ENCODE results near the gene TMEM176B.

The TMEM176B gene

DNA sequence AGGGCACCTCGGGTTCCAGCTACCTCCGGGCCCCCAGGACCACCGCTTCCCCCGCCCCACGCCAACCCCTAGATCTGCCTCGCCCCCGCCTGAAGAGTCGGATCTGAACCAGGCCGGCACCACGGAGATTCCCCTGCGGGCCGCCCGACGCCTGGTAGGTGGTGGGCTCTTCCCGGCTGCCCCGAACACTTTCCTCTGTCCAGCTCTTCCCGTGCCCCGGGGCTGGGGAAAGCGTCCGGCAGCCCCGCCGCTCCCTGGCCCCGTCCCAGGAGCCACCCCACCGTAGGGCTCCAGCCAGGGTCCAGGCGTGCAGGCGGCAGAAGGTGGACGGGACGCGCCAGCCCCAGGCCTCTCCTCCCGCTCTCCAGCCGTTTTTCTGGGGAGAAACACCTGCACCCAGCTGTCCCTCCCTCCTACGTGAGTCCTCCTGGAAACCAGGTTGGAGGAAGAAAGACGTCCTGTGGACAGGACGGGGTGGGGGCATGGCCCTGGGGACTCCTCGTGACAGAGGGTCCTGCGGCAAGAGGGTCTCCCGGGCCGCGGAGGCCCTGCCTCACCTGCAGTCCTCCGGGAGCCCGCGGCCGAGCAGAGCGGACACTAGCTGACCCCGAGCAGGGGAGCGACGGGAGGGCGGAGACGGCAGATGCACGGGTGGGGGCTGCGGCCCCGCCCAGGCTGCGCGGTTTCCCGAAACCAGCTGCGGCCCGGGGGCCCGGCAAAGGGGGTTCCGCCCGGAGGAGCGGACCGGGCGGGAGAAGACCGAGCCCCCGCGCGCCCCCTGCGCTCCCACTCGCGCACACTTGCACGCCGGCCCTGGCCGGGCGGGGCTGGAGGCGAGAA is at the start of gene TMEM176B:
TMEM176B (minus strand) TSS at position 624 of the 840 bp plus-strand sequence. CDS start 3,795 bp downstream, outside the sequence.
- no peak for DNase-seq

DNA sequence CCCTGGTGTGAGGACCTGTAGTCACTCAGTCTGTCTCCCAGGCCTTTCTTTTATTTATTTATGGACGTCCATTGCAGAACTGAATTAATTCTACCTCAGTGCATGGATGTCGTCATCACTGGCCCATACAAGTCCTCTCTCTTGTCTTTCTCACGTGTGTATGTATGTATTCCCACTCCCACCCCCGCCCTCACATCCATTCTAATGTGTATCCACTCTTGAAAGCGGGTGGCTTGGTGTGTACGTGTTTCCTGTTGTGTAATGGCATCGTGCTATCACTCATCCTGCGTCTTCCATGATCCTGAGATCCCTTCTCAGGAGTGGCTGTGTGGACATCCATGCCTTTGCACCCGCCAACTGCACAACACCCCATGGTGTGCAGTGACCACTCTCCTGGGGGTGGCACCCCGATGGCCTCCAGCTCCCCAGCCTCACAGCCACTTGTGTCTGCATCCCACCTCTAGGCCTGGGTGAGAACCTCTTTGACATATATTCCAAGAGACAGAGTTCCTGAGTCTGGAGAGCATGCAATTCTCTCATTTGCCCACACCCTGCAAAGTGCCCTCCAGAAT is 49.1 kb upstream of the TMEM176B start:
- no peak for DNase-seq

DNA sequence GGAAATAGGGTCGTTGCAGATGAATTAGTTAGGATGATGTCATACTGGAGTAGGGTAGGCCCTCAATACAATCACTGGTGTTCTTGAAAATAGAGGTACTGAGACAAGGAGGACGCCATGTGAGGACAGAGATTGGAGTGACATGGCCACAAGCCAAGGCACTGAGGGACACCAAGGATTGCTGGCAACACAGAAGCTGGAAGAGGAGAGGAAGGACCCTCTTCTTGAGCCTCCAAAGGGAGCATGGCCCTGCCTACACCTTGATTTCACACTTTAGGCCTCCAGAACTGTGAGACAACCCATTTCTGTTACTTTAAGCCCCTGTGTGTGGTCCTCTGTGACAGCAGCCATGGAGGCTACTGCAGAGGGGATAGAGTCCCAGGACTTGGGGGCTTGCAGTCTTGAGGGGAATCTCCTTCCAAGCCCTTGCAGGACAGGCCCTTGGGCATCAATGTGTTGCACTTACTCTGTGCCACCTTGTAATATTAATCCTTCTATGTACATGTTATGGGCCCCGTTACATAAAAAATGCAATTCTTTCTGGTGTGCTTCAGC is 48.5 kb upstream of the TMEM176B start:
- no peak for DNase-seq

DNA sequence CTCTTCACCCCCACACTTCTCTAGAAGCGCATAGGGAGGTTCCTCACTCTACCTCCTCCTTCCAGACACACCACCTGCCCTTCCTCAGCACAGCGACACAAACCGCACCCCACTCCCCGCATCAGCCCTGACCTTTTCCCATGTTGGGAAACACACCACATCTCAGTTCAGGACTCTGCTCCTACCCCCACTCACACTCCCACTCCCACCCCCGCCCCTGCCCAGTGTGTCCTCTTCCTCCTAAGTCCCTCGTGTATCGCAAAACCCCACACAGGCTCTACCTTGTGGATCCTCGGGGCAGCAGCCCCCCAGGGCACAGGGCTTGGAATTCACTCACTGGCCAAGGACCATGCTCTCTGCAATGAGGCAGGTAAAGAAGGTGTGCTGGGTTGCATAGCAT is 47.9 kb upstream of the TMEM176B start:
- no peak for DNase-seq

DNA sequence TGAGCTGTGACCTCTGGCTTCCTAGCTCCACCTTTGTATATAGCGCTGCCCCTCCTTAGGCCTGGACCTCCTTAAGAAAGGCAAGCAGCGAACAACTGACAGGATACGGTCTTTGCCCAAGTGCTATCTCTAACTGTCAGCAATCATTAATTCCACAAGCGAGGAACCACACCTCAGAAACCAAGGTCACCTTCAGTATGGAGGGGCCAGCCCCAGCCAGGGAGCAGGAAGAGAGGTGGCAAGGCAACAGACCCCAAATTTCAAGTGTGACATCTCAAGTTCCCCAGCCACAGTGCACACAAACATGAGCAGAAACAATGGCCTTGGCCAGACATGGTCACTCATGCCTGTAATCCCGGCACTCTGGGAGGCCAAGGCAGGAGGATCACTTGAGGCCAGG is 47.4 kb upstream of the TMEM176B start:
- DNase-seq: no peak

DNA sequence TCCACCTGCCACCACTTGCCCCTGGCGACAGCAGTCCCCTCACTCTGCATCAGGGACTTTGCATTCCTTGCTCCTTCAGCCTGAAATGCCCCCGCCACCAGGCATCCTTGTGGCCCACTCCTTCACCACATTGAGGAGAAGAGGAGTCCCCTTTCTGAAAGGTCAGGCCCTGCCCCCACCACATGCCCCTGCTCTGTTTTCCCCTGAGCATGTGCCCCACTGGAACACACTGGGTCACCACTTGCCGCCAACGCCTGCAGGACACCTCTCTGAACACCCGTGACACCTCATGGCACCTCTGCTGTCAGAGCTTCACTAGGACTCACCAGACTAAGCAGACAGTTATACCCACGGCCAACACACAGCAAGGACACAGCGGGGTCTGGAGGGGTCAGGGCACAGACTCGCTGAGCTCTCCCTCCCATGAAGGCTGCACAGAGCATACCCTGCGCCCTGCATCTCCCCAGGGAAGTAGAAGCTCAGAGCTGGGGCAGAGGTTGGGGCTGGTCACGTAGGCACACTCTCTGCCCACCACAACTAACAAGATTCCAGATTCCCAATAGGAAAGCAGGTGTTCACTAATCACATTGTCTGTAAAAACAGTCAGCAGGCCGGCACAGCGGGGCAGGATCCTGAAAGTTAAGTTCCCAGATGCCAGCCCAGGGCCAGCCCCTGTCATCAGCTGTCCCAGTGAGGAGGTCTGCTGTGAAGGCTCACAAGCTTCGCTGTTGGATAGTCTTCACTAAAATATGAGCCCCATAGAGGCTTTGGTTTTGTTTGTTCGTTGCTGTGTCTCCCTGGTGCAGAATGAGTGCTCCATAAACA is 46.3 kb upstream of the TMEM176B start:
- no peak for DNase-seq

DNA sequence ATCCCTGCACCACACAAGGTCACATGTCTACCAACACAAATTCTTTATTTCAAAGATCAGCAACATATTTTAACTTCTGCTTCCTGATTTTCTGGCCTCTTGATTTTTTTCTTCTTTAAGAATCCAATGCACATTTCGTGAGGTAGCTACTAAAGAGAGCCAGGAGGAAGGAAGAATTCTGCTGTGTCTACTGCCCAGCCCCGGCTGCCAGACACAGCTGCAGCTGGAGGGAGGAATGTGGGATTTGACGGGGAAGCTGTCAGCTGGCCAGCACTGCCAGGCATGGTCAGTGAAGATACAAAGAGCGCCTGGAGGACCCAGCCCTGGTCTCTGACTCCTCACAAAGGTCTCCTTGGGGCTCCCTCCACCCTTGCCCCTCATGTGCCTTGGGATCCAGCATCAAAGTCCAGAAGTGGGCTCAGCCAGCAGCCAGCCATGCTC is 45.3 kb upstream of the TMEM176B start:
- no peak for DNase-seq

DNA sequence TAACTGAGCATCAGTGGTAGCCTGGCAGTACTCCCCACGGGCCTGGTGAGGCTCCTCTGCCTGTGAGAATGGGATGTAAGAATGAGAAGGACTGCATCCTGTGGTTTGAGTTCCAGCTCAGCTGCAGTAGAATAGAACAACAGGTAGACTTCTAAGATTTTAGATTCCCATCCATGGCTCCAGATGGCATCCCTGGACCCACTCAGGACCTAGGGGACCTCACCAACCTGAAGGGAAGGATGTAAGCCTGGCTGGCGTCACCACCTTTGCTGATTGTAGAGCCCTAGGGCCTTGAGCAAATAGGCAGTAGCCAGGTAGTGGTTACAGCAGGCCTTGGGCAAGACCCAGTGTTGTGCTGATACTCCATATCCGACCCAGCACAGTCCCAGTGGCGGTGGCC is 42.6 kb upstream of the TMEM176B start:
- no peak for DNase-seq

DNA sequence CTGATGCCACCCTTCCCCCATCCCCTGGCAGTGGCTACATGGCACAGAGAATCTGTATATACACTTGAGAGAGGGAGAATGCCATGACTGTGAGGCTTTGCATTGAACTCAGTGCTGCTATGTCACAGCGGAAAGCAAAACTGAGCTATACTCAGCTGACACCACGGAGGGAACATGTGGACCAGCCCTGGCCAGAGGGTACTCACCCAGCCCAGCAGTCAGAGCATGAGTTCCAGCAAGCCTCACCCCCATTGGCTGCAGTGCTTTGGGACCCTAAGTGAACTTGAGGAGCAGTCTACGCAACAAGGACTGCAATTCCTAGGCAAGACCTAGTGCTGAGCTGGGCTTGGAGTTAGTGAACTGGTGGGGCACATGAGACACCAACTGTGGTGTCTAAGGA is 41.9 kb upstream of the TMEM176B start:
- DNase-seq: no peak

DNA sequence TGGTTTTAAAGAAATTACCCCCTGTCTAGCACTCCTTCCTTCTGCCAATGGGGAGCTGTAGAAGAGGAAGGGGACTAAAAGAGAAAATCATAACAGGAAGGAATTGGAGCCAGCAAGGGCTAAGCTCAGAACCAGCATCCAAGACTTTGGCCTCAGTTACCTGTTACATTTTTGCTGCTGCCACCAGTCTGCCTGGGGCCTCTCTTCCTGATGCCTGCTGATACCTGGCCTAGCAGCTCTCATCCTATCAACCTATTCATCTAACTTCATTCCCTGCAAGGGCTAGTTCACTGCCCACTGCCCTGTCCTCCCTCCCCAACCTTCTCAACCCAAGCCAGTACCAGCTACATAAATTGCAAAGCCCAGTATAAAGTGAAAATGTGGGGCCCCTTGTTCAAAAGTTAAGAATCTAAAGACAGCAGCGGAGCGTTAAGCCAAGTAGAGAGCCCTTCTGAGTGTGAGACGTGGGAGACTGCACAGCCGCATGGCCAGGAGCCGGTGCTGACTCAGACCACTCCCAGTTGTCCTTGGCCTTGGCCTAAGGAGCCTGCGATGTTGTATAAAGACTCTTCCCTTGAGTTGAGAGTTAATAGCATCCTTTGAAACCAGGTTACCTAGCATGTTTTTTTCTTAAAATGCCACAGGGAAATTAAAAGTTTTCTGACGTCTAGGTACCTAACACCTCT is 38.9 kb upstream of the TMEM176B start:
- no peak for DNase-seq

DNA sequence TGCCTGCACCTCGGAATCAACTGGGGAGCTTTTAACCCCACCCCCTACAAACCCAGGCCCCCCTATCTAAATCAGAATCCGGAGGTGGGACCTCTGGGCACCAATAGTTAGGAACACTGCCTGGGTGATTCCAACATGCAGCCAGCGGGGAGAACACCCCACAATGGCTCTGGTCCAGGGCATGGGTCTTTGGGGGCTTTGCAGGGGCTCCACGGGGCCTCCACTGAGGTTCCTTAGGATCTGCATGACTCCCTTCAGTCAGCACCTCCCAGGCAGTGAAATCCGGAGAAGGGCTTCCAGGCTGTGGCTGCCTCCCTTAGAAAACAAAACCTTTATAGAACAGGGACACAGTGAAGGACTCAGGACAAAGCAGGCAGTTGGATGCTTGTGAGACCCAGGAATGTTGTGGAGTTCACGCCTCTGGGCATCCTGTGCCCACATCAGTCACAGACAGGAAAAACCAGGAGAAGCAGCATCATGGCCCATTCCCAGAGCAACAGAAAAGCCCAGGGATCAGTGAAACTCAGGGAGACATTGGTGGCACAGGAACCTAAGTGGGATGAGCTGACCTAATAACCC is 35.6 kb upstream of the TMEM176B start:
- no peak for DNase-seq

DNA sequence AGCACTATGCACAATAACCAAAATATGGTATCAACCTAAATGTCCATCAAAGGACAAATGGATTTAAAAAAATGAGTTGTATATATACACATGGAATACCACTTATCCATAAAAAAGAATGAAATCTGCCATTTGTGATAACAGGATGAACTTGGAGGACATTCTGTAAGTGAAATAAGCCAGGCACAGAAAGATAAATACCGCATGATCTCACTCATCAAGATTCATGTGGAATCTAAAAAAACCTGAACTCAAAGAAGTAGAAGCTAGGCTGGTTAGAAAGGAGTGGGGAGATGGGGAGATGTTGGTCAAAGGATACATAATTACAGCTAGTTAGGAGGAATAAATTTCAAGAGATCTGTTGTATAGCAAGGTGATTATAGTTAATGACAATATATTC is 34.9 kb upstream of the TMEM176B start:
- no peak for DNase-seq

DNA sequence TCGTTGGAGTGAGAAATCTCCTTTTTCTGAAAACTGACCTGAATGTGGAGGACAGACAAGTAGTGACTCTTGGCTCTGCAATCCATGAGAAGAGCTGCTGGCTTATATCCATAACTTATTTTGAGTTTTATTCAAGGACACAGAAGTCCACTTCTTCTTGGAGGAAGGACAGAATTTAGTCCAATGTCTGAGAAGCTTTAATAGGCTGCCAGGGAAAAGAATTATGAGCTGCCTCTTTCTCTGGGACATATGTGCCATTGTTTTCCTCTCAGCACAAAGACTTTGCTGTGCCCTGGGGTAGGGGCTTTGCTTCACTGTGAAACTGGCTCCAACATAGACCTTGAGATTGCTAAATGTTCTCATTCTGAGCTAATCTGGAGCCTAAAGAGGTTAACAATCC is 31.7 kb upstream of the TMEM176B start:
- no peak for DNase-seq

DNA sequence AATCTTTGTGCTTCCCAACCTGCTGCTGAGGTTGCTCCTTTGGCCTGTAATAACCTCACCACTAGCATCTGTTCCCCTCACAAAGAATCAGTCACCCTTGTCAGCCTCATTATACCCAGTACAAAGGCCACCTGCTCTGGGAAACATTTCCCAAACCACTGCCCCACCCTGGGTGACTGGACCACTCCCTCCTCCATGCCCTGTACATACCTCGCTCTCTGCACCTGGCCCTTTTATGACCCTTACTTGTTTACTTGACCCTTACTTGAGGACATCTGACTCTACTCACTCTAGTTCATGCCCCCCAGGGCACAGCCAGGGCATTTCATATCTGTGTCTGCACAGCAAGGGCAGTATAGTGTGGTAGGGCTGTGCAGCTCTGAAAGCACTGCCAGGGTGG is 30.8 kb upstream of the TMEM176B start:
- DNase-seq: no peak

DNA sequence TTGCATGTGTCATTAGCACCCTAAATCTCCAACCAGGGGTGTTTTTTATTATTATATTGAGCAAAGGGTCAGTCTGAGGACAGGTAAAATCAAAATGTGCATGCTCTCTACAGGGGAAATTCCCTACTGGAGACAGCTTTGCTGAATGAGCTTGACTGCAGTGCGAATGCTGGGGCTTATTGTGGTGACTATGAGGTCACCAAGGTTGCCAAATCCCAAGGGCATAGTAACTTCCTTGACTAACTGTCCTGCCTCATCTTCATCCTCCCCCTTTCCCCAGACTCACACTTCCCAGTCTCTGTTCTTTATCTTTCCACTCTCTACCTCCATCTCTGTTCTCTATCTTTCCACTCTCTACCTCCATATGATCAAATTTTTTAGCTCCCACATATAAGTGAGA is 29.3 kb upstream of the TMEM176B start:
- DNase-seq: no peak

DNA sequence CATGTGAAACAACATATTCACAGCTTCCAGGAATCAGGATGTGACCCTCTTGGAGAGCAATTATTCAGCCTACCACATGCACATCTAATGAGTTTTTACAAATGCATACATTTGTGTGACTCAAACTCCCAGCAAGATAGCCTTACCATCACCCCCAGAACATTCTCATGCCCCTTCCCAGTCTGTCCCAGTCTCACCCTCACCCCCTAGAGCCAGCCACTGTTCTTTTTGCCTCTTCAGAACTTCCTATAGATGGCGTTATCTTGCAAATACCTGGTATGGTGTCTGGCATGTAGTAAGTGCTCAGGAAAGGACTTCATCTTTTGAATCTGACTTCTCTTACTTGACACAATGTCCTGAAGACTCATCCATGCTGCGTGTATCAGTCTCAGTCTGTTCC is 28.2 kb upstream of the TMEM176B start:
- DNase-seq: no peak

DNA sequence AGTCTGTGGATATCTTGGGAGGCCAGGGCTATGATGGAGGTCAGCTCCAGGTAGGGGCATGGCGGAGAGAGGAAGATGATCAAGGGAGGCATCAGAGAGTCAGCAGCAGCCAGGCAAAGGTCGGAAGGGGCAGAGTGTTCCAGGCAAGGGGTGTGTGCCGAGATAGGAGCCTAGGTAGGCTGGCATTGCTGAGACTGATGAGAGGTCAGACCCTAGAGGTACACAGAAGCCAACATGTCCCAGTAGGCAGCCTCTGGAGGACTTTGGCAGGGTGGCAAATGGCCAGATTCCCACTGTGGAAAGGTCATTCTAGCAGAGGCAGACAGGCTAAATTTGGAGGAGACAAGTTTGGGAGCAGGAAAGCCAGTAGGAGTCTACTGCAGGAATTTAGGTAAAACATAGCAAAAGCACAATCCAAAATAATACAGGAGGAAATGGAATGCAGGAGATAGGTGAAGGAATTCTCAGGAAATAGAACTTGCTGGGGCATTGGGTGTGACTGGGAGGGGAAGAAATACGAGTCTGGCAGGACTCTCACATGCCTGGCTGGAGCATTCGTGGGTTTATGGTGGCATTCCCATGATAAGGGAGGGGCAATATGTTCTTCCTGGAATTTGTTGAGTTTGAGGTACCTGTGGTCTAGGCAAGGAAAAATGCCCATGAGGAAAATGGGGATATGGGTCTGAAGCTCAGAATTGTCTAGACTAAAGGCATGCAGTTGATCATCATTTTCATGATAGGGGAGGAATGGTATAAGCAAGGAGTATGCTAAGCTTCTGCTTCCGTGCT is 26.1 kb upstream of the TMEM176B start:
- DNase-seq: no peak

DNA sequence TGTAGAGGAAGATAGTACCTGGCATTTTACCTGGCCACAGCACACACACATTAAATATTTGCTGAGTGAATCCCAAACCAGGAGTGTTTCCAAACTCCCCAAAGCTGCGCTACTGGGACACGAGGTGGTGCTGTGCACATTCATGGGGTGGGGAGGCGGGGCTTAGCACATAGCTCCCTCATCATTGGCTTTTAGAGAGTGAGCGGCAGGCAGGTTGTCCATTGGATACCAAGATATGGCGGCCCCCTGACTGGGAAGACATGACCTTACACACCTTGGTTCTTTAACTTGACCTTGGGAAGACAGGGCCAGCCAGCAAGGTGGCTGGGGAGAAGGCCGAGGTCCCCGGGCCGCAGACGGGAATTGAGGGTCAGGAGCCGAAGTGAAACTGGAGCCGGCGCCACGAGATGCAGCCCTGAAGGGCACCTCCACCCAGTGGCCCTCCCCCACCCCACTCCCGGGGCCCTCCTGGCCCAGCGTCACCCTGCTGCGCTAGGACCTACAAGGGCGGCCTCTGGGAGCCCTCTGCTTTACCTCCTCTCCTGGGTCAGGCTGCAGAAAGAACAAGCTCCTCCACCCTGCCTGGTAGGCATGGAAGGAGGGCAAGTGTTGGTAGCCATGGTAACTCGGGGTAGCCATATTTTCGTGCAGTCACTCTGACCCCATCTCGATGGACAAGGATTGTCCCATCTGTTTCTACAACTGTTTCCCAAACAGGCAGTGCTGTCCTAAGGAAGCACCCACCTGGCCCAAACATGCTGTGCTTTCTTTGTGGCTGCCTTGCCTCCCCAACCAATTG is 24.4 kb upstream of the TMEM176B start:
- no peak for DNase-seq

DNA sequence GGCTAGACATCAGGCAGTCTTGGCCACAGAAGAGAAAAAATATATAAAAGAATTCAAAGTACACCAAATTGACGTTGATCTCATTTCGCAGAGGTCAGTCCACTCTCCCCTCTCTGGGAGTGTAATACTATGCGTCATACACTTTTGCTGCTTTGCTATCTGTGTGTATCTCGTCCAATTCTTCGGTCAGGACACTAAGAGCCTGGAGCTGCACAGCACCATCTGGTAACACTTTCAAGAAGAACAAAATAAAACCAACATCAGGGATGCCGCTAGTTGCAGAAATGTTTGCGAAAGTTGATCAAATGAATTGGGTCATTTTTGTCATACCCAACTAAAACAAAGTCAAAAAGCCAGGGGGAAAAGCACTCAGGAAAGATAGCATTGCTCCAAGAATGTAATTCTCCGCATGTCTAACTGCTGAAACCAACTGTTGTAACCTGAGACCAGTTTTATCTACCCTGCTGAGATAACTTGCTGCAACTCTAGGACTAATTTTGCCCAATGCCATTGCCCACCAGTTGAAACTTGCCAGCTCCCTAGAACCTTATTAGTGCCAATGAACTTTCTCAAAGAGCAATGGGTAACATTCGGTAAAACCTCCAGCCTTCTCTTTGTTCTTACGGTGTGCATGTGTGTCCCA is 23.4 kb upstream of the TMEM176B start:
- no peak for DNase-seq

DNA sequence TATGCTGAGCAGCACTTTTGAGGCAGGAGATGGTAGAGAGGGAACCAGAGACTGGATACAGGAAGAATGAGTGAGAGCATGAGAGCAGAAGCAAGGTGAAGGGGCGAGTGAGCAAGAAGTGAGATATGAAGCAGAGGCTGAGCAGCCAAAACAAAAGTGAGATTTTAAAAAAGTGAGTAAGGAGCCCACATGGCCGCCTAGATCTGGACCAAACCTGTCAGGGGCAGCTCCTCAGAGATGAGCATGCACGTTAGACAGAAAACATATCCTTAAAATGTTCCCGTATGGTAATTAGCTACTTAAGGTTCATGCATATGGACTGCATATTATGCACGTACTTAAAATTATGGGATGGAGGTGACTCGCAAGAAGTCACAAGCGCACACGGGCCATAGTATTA is 22.9 kb upstream of the TMEM176B start:
- DNase-seq: no peak
